Measurements from ENCODE around the gene PLP2. TPM values are rescaled to one million over a fixed set of nuclear protein-coding genes. Genes with fewer than 3 reads are reported as not detected.

Gene PLP2
- total RNA-seq, 1 experiment from 2014 or later, result 293 TPM

DNA sequence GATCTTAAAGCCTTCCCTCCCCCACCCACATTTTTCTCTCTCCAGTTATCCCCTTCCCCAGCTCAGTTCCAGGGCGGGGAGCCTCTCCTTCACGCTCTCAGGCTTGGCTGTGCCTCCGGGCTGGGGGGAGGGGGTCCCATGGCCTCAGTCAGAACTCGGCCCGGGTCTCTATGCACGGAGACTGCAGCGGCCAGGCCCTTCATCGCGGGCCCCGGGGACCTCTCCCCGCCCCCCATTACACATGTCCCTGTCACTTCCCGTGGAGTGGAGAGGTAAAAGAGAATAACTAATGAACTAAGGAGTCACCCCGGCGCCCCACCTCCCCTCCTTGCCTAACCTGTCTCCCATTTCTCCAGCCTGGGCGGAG, 15.3 kb downstream of the PLP2 start:
- intact Hi-C loops (cut with micrococcal nuclease; ENCODE audit: unreplicated experiment) (no loop called here), in situ Hi-C loops (cut with HindIII; ENCODE audit: low pct_unique_long_range_greater_than_20kb, low sequenced_read_pairs) (no loop called here)
- ChIA-PET CTCF (no interaction called here), POLR2A (no interaction called here)
- BruUV-seq (replicated peaks), result no TSS peak
- H3K4me1 ChIP-seq (ENCODE audit: control insufficient read depth, insufficient read depth, low read length), result peaks cover 21% of the 10 kb centered on the region
- no peaks in the 10 kb centered on the region for H3K36me3 ChIP-seq (ENCODE audit: control insufficient read depth, insufficient read depth, low read length)
- peak overlapping the region; percentile 79 to 91 for H3K4me3 ChIP-seq (ENCODE audit: low read depth in 2 of 2, low read length in 2 of 2)
- TF ChIP-seq POLR2AphosphoS5 (IDR thresholded peaks at IDR 0.05; ENCODE audit: low read depth, low read length), result no peak
- TF ChIP-seq, protein P1, sequence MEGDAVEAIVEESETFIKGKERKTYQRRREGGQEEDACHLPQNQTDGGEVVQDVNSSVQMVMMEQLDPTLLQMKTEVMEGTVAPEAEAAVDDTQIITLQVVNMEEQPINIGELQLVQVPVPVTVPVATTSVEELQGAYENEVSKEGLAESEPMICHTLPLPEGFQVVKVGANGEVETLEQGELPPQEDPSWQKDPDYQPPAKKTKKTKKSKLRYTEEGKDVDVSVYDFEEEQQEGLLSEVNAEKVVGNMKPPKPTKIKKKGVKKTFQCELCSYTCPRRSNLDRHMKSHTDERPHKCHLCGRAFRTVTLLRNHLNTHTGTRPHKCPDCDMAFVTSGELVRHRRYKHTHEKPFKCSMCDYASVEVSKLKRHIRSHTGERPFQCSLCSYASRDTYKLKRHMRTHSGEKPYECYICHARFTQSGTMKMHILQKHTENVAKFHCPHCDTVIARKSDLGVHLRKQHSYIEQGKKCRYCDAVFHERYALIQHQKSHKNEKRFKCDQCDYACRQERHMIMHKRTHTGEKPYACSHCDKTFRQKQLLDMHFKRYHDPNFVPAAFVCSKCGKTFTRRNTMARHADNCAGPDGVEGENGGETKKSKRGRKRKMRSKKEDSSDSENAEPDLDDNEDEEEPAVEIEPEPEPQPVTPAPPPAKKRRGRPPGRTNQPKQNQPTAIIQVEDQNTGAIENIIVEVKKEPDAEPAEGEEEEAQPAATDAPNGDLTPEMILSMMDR (IDR thresholded peaks at IDR 0.05), result no peak
- no peak for TF ChIP-seq SIN3A (IDR thresholded peaks at IDR 0.05; ENCODE audit: borderline replicate concordance, insufficient read depth, low read depth, low read length)
- TF ChIP-seq TCF7L2 (IDR thresholded peaks at IDR 0.05; ENCODE audit: low read depth, low read length), result no peak
- TF ChIP-seq, protein P2, sequence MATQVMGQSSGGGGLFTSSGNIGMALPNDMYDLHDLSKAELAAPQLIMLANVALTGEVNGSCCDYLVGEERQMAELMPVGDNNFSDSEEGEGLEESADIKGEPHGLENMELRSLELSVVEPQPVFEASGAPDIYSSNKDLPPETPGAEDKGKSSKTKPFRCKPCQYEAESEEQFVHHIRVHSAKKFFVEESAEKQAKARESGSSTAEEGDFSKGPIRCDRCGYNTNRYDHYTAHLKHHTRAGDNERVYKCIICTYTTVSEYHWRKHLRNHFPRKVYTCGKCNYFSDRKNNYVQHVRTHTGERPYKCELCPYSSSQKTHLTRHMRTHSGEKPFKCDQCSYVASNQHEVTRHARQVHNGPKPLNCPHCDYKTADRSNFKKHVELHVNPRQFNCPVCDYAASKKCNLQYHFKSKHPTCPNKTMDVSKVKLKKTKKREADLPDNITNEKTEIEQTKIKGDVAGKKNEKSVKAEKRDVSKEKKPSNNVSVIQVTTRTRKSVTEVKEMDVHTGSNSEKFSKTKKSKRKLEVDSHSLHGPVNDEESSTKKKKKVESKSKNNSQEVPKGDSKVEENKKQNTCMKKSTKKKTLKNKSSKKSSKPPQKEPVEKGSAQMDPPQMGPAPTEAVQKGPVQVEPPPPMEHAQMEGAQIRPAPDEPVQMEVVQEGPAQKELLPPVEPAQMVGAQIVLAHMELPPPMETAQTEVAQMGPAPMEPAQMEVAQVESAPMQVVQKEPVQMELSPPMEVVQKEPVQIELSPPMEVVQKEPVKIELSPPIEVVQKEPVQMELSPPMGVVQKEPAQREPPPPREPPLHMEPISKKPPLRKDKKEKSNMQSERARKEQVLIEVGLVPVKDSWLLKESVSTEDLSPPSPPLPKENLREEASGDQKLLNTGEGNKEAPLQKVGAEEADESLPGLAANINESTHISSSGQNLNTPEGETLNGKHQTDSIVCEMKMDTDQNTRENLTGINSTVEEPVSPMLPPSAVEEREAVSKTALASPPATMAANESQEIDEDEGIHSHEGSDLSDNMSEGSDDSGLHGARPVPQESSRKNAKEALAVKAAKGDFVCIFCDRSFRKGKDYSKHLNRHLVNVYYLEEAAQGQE (IDR thresholded peaks at IDR 0.05; ENCODE audit: insufficient read depth in 1 of 2, low read depth in 2 of 2, low read length in 1 of 2), result no peak
- ATAC-seq (no peak), DNase-seq (ENCODE audit: low read depth, low spot score) (no peak)
- H3K27ac ChIP-seq (ENCODE audit: low read length), result peak overlapping the region; percentile 94
- no peaks in the 10 kb centered on the region for H3K27me3 ChIP-seq (ENCODE audit: control insufficient read depth, insufficient read depth, low read length)
- H3K9me3 ChIP-seq (ENCODE audit: control insufficient read depth, insufficient read depth, low read depth, low read length), result no peaks in the 10 kb centered on the region

DNA sequence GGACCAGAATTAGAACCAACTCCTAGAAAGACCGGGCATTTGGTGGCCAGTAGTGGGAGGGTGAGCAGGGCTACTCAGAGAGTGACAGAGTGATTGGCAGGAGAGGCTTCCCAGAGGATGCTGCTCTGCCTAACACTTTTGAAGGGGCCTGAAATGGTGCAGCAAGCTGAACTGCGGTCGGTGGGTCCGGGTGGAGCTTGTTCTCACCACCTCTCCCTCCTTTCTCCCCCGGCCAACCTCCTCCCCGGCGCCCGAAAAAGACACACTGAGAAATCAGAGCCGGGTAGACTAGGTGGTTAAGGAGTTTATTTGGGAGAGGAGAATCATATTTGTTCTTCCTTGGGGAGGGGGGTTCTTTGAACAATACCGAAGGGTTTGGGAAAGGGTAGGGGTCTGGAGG, 15.8 kb downstream of the PLP2 start:
- ChIA-PET POLR2A (interaction anchor here (0.6 kb wide), 1 partner anchor 16 kb away, joined by 3 read pairs; the partner anchor contains the start of gene PLP2), CTCF (no interaction called here)
- H3K4me3 ChIP-seq (ENCODE audit: low read depth in 2 of 2, low read length in 2 of 2), result peak overlapping the region in 1 of 2 experiments; percentile 91; a peak in 2 of 4 replicates
- ATAC-seq (no peak), DNase-seq (ENCODE audit: low read depth, low spot score) (no peak)
- in situ Hi-C loops (cut with HindIII; ENCODE audit: low pct_unique_long_range_greater_than_20kb, low sequenced_read_pairs) (no loop called here), intact Hi-C loops (cut with micrococcal nuclease; ENCODE audit: unreplicated experiment) (no loop called here)
- H3K9me3 ChIP-seq (ENCODE audit: control insufficient read depth, insufficient read depth, low read depth, low read length), result no peaks in the 10 kb centered on the region
- TF ChIP-seq, protein P2 (IDR thresholded peaks at IDR 0.05; ENCODE audit: insufficient read depth in 1 of 2, low read depth in 2 of 2, low read length in 1 of 2), result no peak
- TF ChIP-seq, protein P1 (IDR thresholded peaks at IDR 0.05), result no peak
- TF ChIP-seq SIN3A (IDR thresholded peaks at IDR 0.05; ENCODE audit: borderline replicate concordance, insufficient read depth, low read depth, low read length) (no peak), TCF7L2 (IDR thresholded peaks at IDR 0.05; ENCODE audit: low read depth, low read length) (no peak), POLR2AphosphoS5 (IDR thresholded peaks at IDR 0.05; ENCODE audit: low read depth, low read length) (no peak)
- peaks cover 21% of the 10 kb centered on the region for H3K4me1 ChIP-seq (ENCODE audit: control insufficient read depth, insufficient read depth, low read length)
- peak overlapping the region; percentile 94 for H3K27ac ChIP-seq (ENCODE audit: low read length)
- H3K36me3 ChIP-seq (ENCODE audit: control insufficient read depth, insufficient read depth, low read length), result no peaks in the 10 kb centered on the region
- no peaks in the 10 kb centered on the region for H3K27me3 ChIP-seq (ENCODE audit: control insufficient read depth, insufficient read depth, low read length)
- BruUV-seq (replicated peaks), result no TSS peak

Measured in Panc1 (cell line).